ENCODE results near the gene TMEM205. TPM values are rescaled to one million over a fixed set of nuclear protein-coding genes. Genes with fewer than 3 reads are reported as not detected.

Gene TMEM205
- total RNA-seq, 4 donors from 2014 or later = 177 to 222 (median 208) TPM

DNA sequence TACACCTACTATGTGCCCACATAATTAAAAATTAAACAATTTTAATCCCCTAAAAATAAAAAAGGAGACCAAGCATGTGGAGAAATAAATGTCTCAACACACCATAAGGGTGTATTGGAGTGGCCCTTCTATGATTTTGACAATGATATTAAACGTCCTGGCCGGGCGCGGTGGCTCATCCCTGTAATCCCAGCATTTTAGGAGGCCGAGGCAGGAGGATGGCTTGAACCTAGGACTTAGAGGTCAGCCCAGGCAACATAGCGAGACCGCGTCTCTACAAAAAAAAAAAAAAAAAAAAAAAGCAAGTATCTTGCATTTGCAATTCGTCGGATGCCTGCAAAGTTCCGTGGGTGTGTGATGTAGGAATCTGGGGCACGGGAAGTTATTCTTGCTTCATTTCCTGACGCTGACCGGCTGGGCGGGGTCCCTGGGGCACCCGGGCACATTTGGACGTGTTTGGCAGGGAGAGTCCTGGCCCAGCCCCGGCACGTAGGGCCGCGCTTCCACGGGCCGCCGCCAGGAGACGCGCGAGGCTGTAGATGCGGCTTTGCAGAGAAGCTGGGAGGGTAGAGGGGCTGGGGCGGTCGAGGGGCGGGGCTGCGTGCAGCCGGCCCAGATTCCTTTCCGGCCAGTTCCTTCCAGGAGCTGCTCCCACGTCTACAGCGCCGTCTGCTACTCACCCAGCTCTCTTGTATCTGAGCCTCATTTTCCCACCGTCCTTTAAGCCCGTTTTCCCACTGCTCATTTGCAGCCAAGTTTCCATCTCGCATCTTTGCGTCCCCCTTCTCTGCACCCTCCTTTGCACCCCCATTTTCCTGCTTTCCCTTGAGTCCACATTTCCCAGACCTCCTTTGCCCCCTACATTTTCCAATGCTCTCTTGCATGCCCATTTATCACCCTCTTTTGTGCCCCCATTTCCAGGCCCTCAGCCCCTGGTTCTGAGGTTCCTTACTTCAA, 52.4 kb downstream of the TMEM205 start:
- intact Hi-C loops (cut with DNase I; ENCODE audit: low total_unique reads) = no loop called here
- no peak for TF ChIP-seq POLR2A (IDR thresholded peaks at IDR 0.05)
- TF ChIP-seq, protein P1, sequence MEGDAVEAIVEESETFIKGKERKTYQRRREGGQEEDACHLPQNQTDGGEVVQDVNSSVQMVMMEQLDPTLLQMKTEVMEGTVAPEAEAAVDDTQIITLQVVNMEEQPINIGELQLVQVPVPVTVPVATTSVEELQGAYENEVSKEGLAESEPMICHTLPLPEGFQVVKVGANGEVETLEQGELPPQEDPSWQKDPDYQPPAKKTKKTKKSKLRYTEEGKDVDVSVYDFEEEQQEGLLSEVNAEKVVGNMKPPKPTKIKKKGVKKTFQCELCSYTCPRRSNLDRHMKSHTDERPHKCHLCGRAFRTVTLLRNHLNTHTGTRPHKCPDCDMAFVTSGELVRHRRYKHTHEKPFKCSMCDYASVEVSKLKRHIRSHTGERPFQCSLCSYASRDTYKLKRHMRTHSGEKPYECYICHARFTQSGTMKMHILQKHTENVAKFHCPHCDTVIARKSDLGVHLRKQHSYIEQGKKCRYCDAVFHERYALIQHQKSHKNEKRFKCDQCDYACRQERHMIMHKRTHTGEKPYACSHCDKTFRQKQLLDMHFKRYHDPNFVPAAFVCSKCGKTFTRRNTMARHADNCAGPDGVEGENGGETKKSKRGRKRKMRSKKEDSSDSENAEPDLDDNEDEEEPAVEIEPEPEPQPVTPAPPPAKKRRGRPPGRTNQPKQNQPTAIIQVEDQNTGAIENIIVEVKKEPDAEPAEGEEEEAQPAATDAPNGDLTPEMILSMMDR (IDR thresholded peaks at IDR 0.05) = peak in 1 of 3 donors; percentile 97
- DNase-seq (ENCODE audit: low spot score in 2 of 2) = peak; percentile 95 to 99
- H3K4me3 ChIP-seq (ENCODE audit: low read depth, poor library complexity, severe bottlenecking) = no peak overlapping the region
- 2% methylated on average over 40 to 41 of the region's 41 CpGs for WGBS, 2 donors

Other genes starting within 250 kb of the TMEM205 start
- gene SPC24, start 190.5 kb downstream of the TMEM205 start, total RNA-seq = 1 to 10 TPM in 2 of 4 donors, under 1 TPM in 2; 0.17 to 8.5 (median 0.82) TPM
- 100 to 1,000 TPM in 1 of 4 donors, 10 to 100 TPM in 3; 28.7 to 117 (median 77.7) TPM for gene KANK2, start 148.7 kb downstream of the TMEM205 start, total RNA-seq
- gene ANGPTL8, start 106.6 kb downstream of the TMEM205 start, total RNA-seq = not detected
- gene DOCK6, start 83.7 kb downstream of the TMEM205 start, total RNA-seq = 100 to 1,000 TPM in 1 of 4 donors, 10 to 100 TPM in 3; 63.4 to 102 (median 65.6) TPM
- not detected for gene TSPAN16, start 50.1 kb downstream of the TMEM205 start, total RNA-seq
- 100 to 1,000 TPM in 2 of 4 donors, 10 to 100 TPM in 2; 88.6 to 107 (median 98.0) TPM for gene RAB3D, start 6.6 kb downstream of the TMEM205 start, total RNA-seq
- 10 to 100 TPM in 2 of 4 donors, 1 to 10 TPM in 2; 8.4 to 20.1 (median 10.4) TPM for gene CCDC159, start 251 bp upstream of the TMEM205 start, total RNA-seq
- 10 to 100 TPM; 18.6 to 40.6 (median 29.8) TPM for gene PLPPR2, start 9.2 kb upstream of the TMEM205 start, total RNA-seq
- gene SWSAP1, start 28.4 kb upstream of the TMEM205 start, total RNA-seq = 1 to 10 TPM; 2.1 to 3.3 (median 2.3) TPM
- 1 to 10 TPM; 1.3 to 2.9 (median 2.5) TPM for gene EPOR, start 38.0 kb upstream of the TMEM205 start, total RNA-seq
- 1 to 10 TPM in 2 of 4 donors, under 1 TPM in 2; 0.17 to 6.3 (median 1.6) TPM for gene RGL3, start 73.0 kb upstream of the TMEM205 start, total RNA-seq
- 1 to 10 TPM in 1 of 4 donors, under 1 TPM in 2, not detected in 1; 0.44 to 1.1 (median 0.94) TPM for gene ODAD3, start 88.9 kb upstream of the TMEM205 start, total RNA-seq
- 100 to 1,000 TPM; 121 to 189 (median 157) TPM for gene PRKCSH, start 89.4 kb upstream of the TMEM205 start, total RNA-seq
- not detected for gene ELAVL3, start 134.8 kb upstream of the TMEM205 start, total RNA-seq
- gene ZNF653, start 159.6 kb upstream of the TMEM205 start, total RNA-seq = 10 to 100 TPM in 3 of 4 donors, 1 to 10 TPM in 1; 8.4 to 16.9 (median 11.6) TPM
- 10 to 100 TPM; 55.9 to 82.8 (median 57.7) TPM for gene ECSIT, start 182.9 kb upstream of the TMEM205 start, total RNA-seq
- gene CNN1, start 192.6 kb upstream of the TMEM205 start, total RNA-seq = 10 to 100 TPM in 3 of 4 donors, 1 to 10 TPM in 1; 7.7 to 72.3 (median 19.7) TPM
- gene ELOF1, start 213.0 kb upstream of the TMEM205 start, total RNA-seq = 10 to 100 TPM; 22.3 to 41.5 (median 35.4) TPM
- 10 to 100 TPM; 29.0 to 63.5 (median 52.1) TPM for gene ACP5, start 231.4 kb upstream of the TMEM205 start, total RNA-seq

All from lower leg skin (tissue), 4 donors.